PFSK-1 (cell line): ENCODE measurements around the gene SNRNP48.

Source experiments
- FOXP2 ChIP-seq: optimal IDR thresholded peaks from 2 replicates; pipeline ENCODE3; 2011; ENCODE audit warnings: borderline replicate concordance, control low read depth, inconsistent platforms; ENCODE audit not compliant: insufficient read depth; ENCODE audit errors: extremely low read length, extremely low read depth
- POLR2AphosphoS5 ChIP-seq: IDR thresholded peaks from 2 replicates; pipeline ENCODE4 v1.6.1; 2012; ENCODE audit warnings: low read depth, mild to moderate bottlenecking, control low read depth, low read length, moderate library complexity
- REST ChIP-seq, 2 experiments: IDR thresholded peaks; 2 replicates each; pipeline versions ENCODE4 v1.6.1 to v1.8.0; 2011 to 2012; ENCODE audit warnings: low read depth in 2 of 2, low read length in 2 of 2, control low read depth in 1 of 2, inconsistent platforms in 1 of 2, mild to moderate bottlenecking in 1 of 2, moderate library complexity in 1 of 2; ENCODE audit not compliant: insufficient read depth in 1 of 2
- SIN3A ChIP-seq: IDR thresholded peaks from 2 replicates; pipeline ENCODE4 v1.6.1; 2012; ENCODE audit warnings: mild to moderate bottlenecking, low read length, moderate library complexity, borderline replicate concordance; ENCODE audit not compliant: insufficient read depth
- TAF1 ChIP-seq: IDR thresholded peaks from 2 replicates; pipeline ENCODE4 v1.6.1; 2012; ENCODE audit warnings: low read length, control low read depth, borderline replicate concordance; ENCODE audit not compliant: insufficient read depth

Gene SNRNP48

GRCh38 chr6:7604506-7604905 is 14.5 kb downstream of the SNRNP48 start:
- TF ChIP-seq SIN3A (no peak), TAF1 (no peak), FOXP2 (no peak), POLR2AphosphoS5 (no peak), REST (IDR thresholded peaks at IDR 0.05; ENCODE audit: insufficient read depth in 1 of 2, low read depth in 2 of 2, low read length in 2 of 2) (no peak)

GRCh38 chr6:7615611-7616383 is 25.8 kb downstream of the SNRNP48 start:
- TF ChIP-seq TAF1 (no peak), REST (IDR thresholded peaks at IDR 0.05; ENCODE audit: insufficient read depth in 1 of 2, low read depth in 2 of 2, low read length in 2 of 2) (no peak), SIN3A (no peak), FOXP2 (no peak), POLR2AphosphoS5 (no peak)

- no peak for TF ChIP-seq POLR2AphosphoS5
- TF ChIP-seq SIN3A: no peak
- no peak for TF ChIP-seq TAF1
- no peak for TF ChIP-seq FOXP2
- no peak for TF ChIP-seq REST (IDR thresholded peaks at IDR 0.05; ENCODE audit: insufficient read depth in 1 of 2, low read depth in 2 of 2, low read length in 2 of 2)
These were observed 28.1 kb downstream of the SNRNP48 start for GRCh38 chr6:7617801-7618764.

GRCh38 chr6:7621761-7622160 is 31.8 kb downstream of the SNRNP48 start:
- TF ChIP-seq POLR2AphosphoS5 (no peak), FOXP2 (no peak), TAF1 (no peak), SIN3A (no peak), REST (IDR thresholded peaks at IDR 0.05; ENCODE audit: insufficient read depth in 1 of 2, low read depth in 2 of 2, low read length in 2 of 2) (no peak)
